Caco-2 (cell line): ENCODE results near the gene NPTN. TPM values are rescaled to one million over a fixed set of nuclear protein-coding genes. Genes with fewer than 3 reads are reported as not detected.
"Not testable (repeated sequence)": the region's sequence is repeated elsewhere in the genome, so short reads cannot be mapped to it uniquely, and the experiment has no call there.

ENCODE experiments used
- BruUV-seq: library from RNA; stranded (reverse); fragments of 400-500 nt; replicated peaks from 2 replicates; lab custom pipeline; 2021; lab: Mats Ljungman, UMichigan
- CTCF ChIA-PET: fragments of 300-600 bp; sonication (Branson Sonifier 250); formaldehyde crosslinking; loops from one replicate; lab custom pipeline; 2022; ENCODE audit warnings: antibody characterized with exemption; lab: Charles Lee
- POLR2A ChIA-PET: fragments of 300-600 bp; sonication (Branson Sonifier 250); formaldehyde crosslinking; loops from one replicate; lab custom pipeline; 2022; ENCODE audit warnings: antibody characterized with exemption; lab: Charles Lee
- DNase-seq, 2 experiments: peaks; one replicate each; pipeline versions ENCODE4 v3.0.0 to v3.0.0-alpha.2; 2020 to 2022
- H3K27me3 ChIP-seq: replicated peaks from 2 replicates; pipeline ENCODE4 v1.6.0; 2011; ENCODE audit warnings: low read length; ENCODE audit not compliant: control insufficient read depth, insufficient read depth
- H3K36me3 ChIP-seq: 2 replicates; pipeline ENCODE4 v1.5.1; 2011; ENCODE audit warnings: low read length; ENCODE audit not compliant: control insufficient read depth, insufficient read depth
- H3K4me1 ChIP-seq: fragments of 250-450 bp; sonication (Bioruptor Pico); 2 replicates; pipeline ENCODE4 v1.5.1; 2020; ENCODE audit warnings: mild to moderate bottlenecking
- H3K4me3 ChIP-seq: 2 replicates; pipeline ENCODE4 v1.5.1; 2011; ENCODE audit warnings: low read depth, mild to moderate bottlenecking, control low read depth, low read length
- H3K9me3 ChIP-seq: fragments of 250-450 bp; sonication (Bioruptor Pico); 2 replicates; pipeline ENCODE4 v1.5.1; 2020; ENCODE audit warnings: mild to moderate bottlenecking, moderate library complexity
- H3K27ac Mint-ChIP-seq: one replicate; pipeline ENCODE4 v1.8.0; 2022; ENCODE audit warnings: mixed read lengths; ENCODE audit not compliant: unreplicated experiment
- H3K27me3 Mint-ChIP-seq: one replicate; pipeline ENCODE4 v1.8.0; 2022; ENCODE audit warnings: mixed read lengths; ENCODE audit not compliant: insufficient read depth, unreplicated experiment
- H3K36me3 Mint-ChIP-seq: one replicate; pipeline ENCODE4 v1.8.0; 2022; ENCODE audit warnings: mild to moderate bottlenecking, mixed read lengths; ENCODE audit not compliant: insufficient read depth, unreplicated experiment
- H3K4me1 Mint-ChIP-seq: one replicate; pipeline ENCODE4 v1.8.0; 2022; ENCODE audit warnings: low read depth, mixed read lengths; ENCODE audit not compliant: unreplicated experiment
- H3K4me3 Mint-ChIP-seq: one replicate; pipeline ENCODE4 v1.8.0; 2022; ENCODE audit warnings: mild to moderate bottlenecking, moderate library complexity, mixed read lengths; ENCODE audit not compliant: unreplicated experiment
- H3K9me3 Mint-ChIP-seq: one replicate; pipeline ENCODE4 v1.8.0; 2022; ENCODE audit warnings: mixed read lengths; ENCODE audit not compliant: unreplicated experiment
- CTCF ChIP-seq, 2 experiments: fragments of 200-600 bp in 1 of 2; IDR thresholded peaks; 1 replicate in 1 of 2; 2 replicates in 1 of 2; pipeline versions ENCODE4 v1.5.1 to v1.8.0; 2011 to 2022; ENCODE audit warnings: antibody characterized with exemption in 1 of 2, control low read depth in 1 of 2, inconsistent platforms in 1 of 2, low read depth in 1 of 2, low read length in 1 of 2, mild to moderate bottlenecking in 1 of 2, moderate library complexity in 1 of 2; ENCODE audit not compliant: insufficient read depth in 1 of 2, severe bottlenecking in 1 of 2, unreplicated experiment in 1 of 2
- intact Hi-C: fragments of 100-400 bp; cut with micrococcal nuclease; formaldehyde crosslinking; loops from one replicate; pipeline ENCODE4 v1.10.0; 2022; ENCODE audit not compliant: unreplicated experiment
- total RNA-seq: library from RNA; stranded (reverse); gene quantifications from 2 replicates; pipeline ENCODE4 v1.2.3, GENCODE V29; 2022

NPTN gene
- total RNA-seq, 1 experiment from 2014 or later, result 124 TPM

GRCh38 chr15:73555080-73555479, 78.1 kb downstream of the NPTN start:
- intact Hi-C loops, result no loop called here
- Histone ChIP-seq H3K27me3 (no peaks in the 10 kb centered on the region), H3K36me3 (no peaks in the 10 kb centered on the region; the same call in 1 of the 2 replicates), H3K9me3 (no peaks in the 10 kb centered on the region), H3K4me1 (no peaks in the 10 kb centered on the region), H3K4me3 (no peak overlapping the region)
- no peak overlapping the region for H3K4me3 Mint-ChIP-seq
- H3K4me1 Mint-ChIP-seq, result no peaks in the 10 kb centered on the region
- peaks cover 29% of the 10 kb centered on the region for H3K36me3 Mint-ChIP-seq
- H3K27me3 Mint-ChIP-seq, result no peaks in the 10 kb centered on the region
- ChIA-PET CTCF (no interaction called here), POLR2A (no interaction called here)
- H3K27ac Mint-ChIP-seq, result no peak overlapping the region
- DNase-seq, result no peak
- BruUV-seq, result no TSS peak
- no peak for TF ChIP-seq CTCF (IDR thresholded peaks at IDR 0.05; ENCODE audit: insufficient read depth in 1 of 2, low read depth in 1 of 2, low read length in 1 of 2, severe bottlenecking in 1 of 2, unreplicated experiment in 1 of 2)
- H3K9me3 Mint-ChIP-seq, result no peaks in the 10 kb centered on the region

GRCh38 chr15:73550190-73550589, 83.0 kb downstream of the NPTN start:
- no peaks in the 10 kb centered on the region for H3K4me1 Mint-ChIP-seq
- Histone ChIP-seq H3K4me3 (no peak overlapping the region), H3K36me3 (no peaks in the 10 kb centered on the region), H3K4me1 (no peaks in the 10 kb centered on the region), H3K27me3 (no peaks in the 10 kb centered on the region), H3K9me3 (no peaks in the 10 kb centered on the region)
- no peak for DNase-seq
- POLR2A ChIA-PET, result interaction anchor here (1.1 kb wide), 1 partner anchor 83 kb away, joined by 4 read pairs; the partner anchor contains the start of gene NPTN
- H3K27me3 Mint-ChIP-seq, result no peaks in the 10 kb centered on the region
- no peak for TF ChIP-seq CTCF (IDR thresholded peaks at IDR 0.05; ENCODE audit: insufficient read depth in 1 of 2, low read depth in 1 of 2, low read length in 1 of 2, severe bottlenecking in 1 of 2, unreplicated experiment in 1 of 2)
- no peaks in the 10 kb centered on the region for H3K9me3 Mint-ChIP-seq
- H3K36me3 Mint-ChIP-seq, result peaks cover 5% of the 10 kb centered on the region
- H3K27ac Mint-ChIP-seq, result no peak overlapping the region
- CTCF ChIA-PET, result interaction anchor here (0.6 kb wide), 1 partner anchor 225 kb away, joined by 3 read pairs; no protein-coding TSS in a partner anchor
- no peak overlapping the region for H3K4me3 Mint-ChIP-seq
- intact Hi-C loops, result loop anchor here (5.0 kb wide), 1 partner anchor 243 kb away; no protein-coding TSS in a partner anchor
- no TSS peak for BruUV-seq

- H3K27ac Mint-ChIP-seq, CTCF ChIA-PET, H3K9me3 ChIP-seq, H3K4me1 Mint-ChIP-seq, H3K4me3 ChIP-seq, BruUV-seq, intact Hi-C loops, DNase-seq, H3K4me3 Mint-ChIP-seq, H3K4me1 ChIP-seq, POLR2A ChIA-PET, H3K36me3 Mint-ChIP-seq, H3K9me3 Mint-ChIP-seq, H3K27me3 ChIP-seq, H3K36me3 ChIP-seq, H3K27me3 Mint-ChIP-seq: not testable (repeated sequence)
These were observed 84.3 kb downstream of the NPTN start for GRCh38 chr15:73548925-73549324.

GRCh38 chr15:73541479-73541878, 91.7 kb downstream of the NPTN start:
- Histone ChIP-seq H3K9me3 (no peaks in the 10 kb centered on the region), H3K4me3 (no peak overlapping the region), H3K27me3 (no peaks in the 10 kb centered on the region), H3K36me3 (no peaks in the 10 kb centered on the region), H3K4me1 (no peaks in the 10 kb centered on the region)
- Mint-ChIP-seq H3K9me3 (no peaks in the 10 kb centered on the region), H3K4me1 (no peaks in the 10 kb centered on the region), H3K4me3 (no peak overlapping the region), H3K36me3 (no peaks in the 10 kb centered on the region), H3K27ac (no peak overlapping the region), H3K27me3 (no peaks in the 10 kb centered on the region)
- no peak for TF ChIP-seq CTCF (IDR thresholded peaks at IDR 0.05; ENCODE audit: insufficient read depth in 1 of 2, low read depth in 1 of 2, low read length in 1 of 2, severe bottlenecking in 1 of 2, unreplicated experiment in 1 of 2)
- intact Hi-C loops, result no loop called here
- ChIA-PET POLR2A (no interaction called here), CTCF (no interaction called here)
- no TSS peak for BruUV-seq
- no peak for DNase-seq
